ENCODE data around the gene FRMD4A. TPM values are rescaled to one million over a fixed set of nuclear protein-coding genes. Genes with fewer than 3 reads are reported as not detected.

The FRMD4A gene
- total RNA-seq, 1 experiment from 2014 or later = 19.6 TPM

- no peak overlapping the region for H3K9ac ChIP-seq (ENCODE audit: extremely low read depth, insufficient read length, low read length)
- no peaks in the 10 kb centered on the region for H3K27me3 ChIP-seq (ENCODE audit: insufficient read depth, low read length)
- H2BK20ac ChIP-seq (ENCODE audit: low read depth, low read length, poor library complexity, severe bottlenecking) = no peak overlapping the region
- H3K18ac ChIP-seq (ENCODE audit: insufficient read length, low read depth, low read length) = no peak overlapping the region
- Mint-ChIP-seq H3K4me1 (peaks cover 7 to 13% of the 10 kb centered on the region in 2 experiments), H3K9me3 (0 out of 5 replicates have a peak, but pooled peaks cover 0 to 4% of the 10 kb centered on the region in 2 experiments), H3K36me3 (ENCODE audit: insufficient read depth in 1 of 3, low read depth in 3 of 3) (no peaks in the 10 kb centered on the region; a peak in 1 of 7 replicates), H3K27me3 (ENCODE audit: low read depth) (no peaks in the 10 kb centered on the region; the same call in 1 of the 2 replicates), H3K4me3 (no peak overlapping the region), H3K27ac (no peak overlapping the region)
- H3K27ac ChIP-seq (ENCODE audit: insufficient read length, low read depth, low read length) = no peak overlapping the region
- no peak overlapping the region for H2BK120ac ChIP-seq (ENCODE audit: low read depth, low read length, poor library complexity, severe bottlenecking)
- H3K14ac ChIP-seq (ENCODE audit: insufficient read depth, low read length) = no peak overlapping the region
- no peak overlapping the region for H2AK5ac ChIP-seq (ENCODE audit: insufficient read length, low read length)
- no peak overlapping the region for H3K4ac ChIP-seq (ENCODE audit: low read depth, low read length)
- H3K23ac ChIP-seq (ENCODE audit: insufficient read length, low read depth, low read length) = no peak overlapping the region
- H2BK5ac ChIP-seq (ENCODE audit: insufficient read length, low read length) = no peak overlapping the region
- H4K8ac ChIP-seq (replicated peaks; ENCODE audit: insufficient read length, low read depth, low read length) = no peak overlapping the region
- no peak overlapping the region for H3T11ph ChIP-seq (ENCODE audit: low read length)
- no peak overlapping the region for H4K5ac ChIP-seq (ENCODE audit: insufficient read length, low read depth, low read length)
- H4K91ac ChIP-seq (ENCODE audit: insufficient read length, low read depth, low read length) = no peak overlapping the region
- TF ChIP-seq CTCF (conservative IDR thresholded peaks at IDR 0.05) = no peak
- WGBS (ENCODE audit: extremely low coverage, insufficient read length, low lambda C conversion rate) = no CpG with 5 or more reads among the region's 4 CpGs
- no peak overlapping the region for H2AFZ ChIP-seq (ENCODE audit: low read length)
- DNase-seq = no peak
- no peaks in the 10 kb centered on the region for H4K20me1 ChIP-seq (ENCODE audit: control insufficient read depth, insufficient read depth, insufficient read length)
- H3K79me2 ChIP-seq (ENCODE audit: insufficient read depth, low read length) = no peaks in the 10 kb centered on the region
- no peaks in the 10 kb centered on the region for H3K9me3 ChIP-seq (ENCODE audit: control insufficient read depth, low read depth, low read length)
- H3K4me2 ChIP-seq (ENCODE audit: insufficient read depth, insufficient read length, low read length) = no peak overlapping the region
- no peaks in the 10 kb centered on the region for H3K23me2 ChIP-seq (ENCODE audit: insufficient read length, low read depth, low read length, poor library complexity, severe bottlenecking)
- no peak overlapping the region for H3K56ac ChIP-seq (ENCODE audit: insufficient read length, low read depth, low read length)
- H2BK15ac ChIP-seq (ENCODE audit: low read depth, low read length) = no peak overlapping the region
- H2BK12ac ChIP-seq (ENCODE audit: insufficient read length, low read depth, low read length) = no peak overlapping the region
- peaks cover 4% of the 10 kb centered on the region; the same call in 1 of the 2 replicates for H3K4me1 ChIP-seq (ENCODE audit: insufficient read depth, low read length)
- H3K79me1 ChIP-seq (ENCODE audit: insufficient read depth, low read depth, low read length, poor library complexity, severe bottlenecking) = no peaks in the 10 kb centered on the region
Measured at GRCh38 chr10:14118953-14119352, 211.8 kb downstream of the FRMD4A start.

Data from H9 (cell line).